ENCODE results near the gene PHLDA2.

GRCh38 chr11:2934021-2934550 lies 4.9 kb upstream of the PHLDA2 start:
- no peak for TF ChIP-seq CTCF (IDR thresholded peaks at IDR 0.05)
- TF ChIP-seq POLR2AphosphoS5 (IDR thresholded peaks at IDR 0.05; ENCODE audit: low read depth, low read length): no peak
- no peak for TF ChIP-seq TCF7L2 (IDR thresholded peaks at IDR 0.05; ENCODE audit: low read depth, low read length)

Data from Panc1 (cell line).